GF-D8 (cell line): ENCODE data around the gene L3MBTL4.
"Not testable (repeated sequence)": the region's sequence is repeated elsewhere in the genome, so short reads cannot be mapped to it uniquely, and the experiment has no call there.

Experiments used
- DNase-seq: peaks from one replicate; lab custom pipeline; 2025; lab: John Stamatoyannopoulos, UW

The L3MBTL4 gene

DNA sequence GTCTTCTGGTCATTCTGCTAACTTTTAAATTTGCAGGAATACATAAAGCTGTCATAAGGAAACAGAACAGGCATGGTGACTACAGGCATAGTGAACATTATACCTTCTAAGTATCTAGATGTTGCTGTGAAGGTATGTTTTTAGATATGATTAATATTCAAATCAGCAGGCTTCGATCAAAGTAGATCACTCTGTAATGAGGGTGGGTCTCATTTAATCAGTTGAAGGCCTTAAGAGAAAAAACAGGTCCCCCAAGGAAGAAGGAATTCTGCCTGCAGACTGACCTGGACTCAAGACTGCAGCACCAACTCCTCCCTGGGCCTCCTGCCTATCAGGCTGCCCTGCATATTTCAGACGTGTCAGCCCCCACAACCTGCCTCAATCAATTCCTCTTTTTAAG lies 104.0 kb downstream of the L3MBTL4 start:
- DNase-seq, result no peak

DNA sequence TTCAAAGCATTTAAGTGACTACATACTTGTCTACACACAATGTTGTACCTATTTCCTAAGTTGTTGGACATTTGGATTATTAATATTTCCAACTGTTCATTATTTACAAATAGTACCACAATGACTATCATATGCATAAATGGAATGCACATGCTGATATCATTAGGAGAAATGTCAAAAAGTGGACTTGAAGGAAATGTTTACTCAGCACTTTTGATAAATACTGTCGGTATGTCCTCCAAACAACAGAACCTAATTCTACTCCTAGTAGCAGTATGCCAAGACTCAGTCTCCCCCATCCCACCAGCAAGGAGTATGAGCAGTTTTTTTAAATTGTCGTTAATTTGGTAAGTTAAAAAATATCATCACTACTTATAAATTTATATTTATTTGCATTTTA lies 116.8 kb downstream of the L3MBTL4 start:
- no peak for DNase-seq

DNA sequence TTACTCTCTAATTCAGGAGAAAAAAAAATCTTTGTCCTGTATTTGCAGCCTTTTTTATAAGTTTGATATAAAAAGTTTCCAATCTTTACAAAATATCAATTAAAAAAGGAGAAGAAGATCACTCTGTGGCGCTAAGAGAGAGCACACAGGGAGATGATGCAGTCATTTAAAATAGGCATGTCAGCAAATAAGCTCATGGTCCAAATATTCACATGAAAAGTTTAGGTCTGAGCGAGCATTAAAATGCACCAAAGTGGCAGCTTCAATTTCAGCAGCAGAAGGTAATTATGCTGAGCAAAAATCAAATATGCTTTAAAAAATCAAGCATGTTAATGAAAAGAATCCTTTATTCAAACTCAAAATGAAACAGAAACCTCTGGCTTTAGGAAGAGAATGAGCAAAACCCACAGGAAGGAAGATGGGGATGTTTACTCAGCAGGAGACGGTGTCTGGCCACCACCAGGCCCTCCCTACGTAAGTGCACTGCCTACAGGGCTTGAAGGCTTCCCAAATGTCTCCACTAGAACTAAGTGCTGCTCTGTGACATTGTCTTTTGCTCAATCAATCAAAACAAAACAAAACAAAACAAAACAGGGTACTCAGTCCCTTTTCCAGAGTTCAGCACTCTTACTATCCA lies 120.4 kb downstream of the L3MBTL4 start:
- no peak for DNase-seq

DNA sequence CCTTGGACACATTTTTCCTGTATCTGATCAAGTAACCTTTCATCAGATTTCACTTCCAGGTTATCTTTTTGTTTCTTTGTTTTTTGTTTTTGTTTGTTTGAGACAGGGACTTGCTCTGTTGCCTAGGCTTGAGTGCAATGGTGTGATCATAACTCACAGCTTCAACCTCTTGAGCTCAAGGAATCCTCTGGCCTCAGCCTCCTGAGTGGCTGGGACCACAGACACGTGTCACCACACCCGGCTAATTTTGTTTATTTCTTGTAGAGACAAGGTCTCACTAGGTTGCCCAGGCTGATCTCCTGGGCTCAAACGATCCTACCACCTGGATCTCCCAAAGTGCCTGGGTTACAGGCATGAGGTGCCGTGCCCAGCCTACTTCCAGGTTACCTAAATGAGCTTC lies 124.9 kb downstream of the L3MBTL4 start:
- no peak for DNase-seq

GRCh38 chr18:6286585-6286984 lies 128.1 kb downstream of the L3MBTL4 start:
- no peak for DNase-seq

GRCh38 chr18:6284761-6285160 lies 129.9 kb downstream of the L3MBTL4 start:
- DNase-seq, result no peak

DNA sequence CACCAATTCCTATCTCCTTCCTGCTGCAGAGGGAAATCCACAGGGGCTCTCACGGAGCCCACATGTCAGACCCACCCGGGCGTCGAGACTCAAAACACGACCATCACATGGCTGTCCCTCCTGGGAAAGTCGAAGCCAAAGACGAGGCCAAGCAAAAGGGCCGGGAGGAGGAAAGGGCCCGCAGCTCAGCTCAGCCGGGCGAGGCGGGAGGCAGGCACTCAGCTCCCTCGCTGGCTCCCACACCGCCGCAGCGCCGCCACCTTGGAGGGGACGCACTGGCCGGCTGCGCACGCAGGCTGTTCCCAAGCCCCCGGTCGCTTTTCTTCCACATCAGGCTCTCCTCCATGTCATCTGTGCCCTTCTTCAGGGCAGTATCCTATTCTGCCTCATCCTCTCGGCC lies 130.4 kb downstream of the L3MBTL4 start:
- DNase-seq, result no peak

DNA sequence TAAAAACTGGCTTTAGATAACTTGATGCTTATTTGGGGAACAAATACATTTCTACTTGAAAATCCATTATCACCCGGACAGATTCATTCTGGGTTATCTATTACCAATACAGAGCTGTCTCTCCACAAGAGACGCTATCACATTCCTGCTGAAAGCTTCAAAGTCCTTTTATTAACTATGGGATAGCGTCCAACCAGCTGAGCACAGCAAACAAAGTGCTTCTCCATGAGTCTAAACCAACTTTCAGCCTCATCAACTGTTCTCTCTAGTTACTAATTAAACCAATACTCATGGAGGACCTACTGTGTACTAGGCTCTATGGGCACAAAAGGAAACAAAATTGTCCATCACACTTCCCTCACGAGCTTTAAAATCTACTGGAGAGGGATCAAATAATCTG lies 132.8 kb downstream of the L3MBTL4 start:
- no peak for DNase-seq

DNA sequence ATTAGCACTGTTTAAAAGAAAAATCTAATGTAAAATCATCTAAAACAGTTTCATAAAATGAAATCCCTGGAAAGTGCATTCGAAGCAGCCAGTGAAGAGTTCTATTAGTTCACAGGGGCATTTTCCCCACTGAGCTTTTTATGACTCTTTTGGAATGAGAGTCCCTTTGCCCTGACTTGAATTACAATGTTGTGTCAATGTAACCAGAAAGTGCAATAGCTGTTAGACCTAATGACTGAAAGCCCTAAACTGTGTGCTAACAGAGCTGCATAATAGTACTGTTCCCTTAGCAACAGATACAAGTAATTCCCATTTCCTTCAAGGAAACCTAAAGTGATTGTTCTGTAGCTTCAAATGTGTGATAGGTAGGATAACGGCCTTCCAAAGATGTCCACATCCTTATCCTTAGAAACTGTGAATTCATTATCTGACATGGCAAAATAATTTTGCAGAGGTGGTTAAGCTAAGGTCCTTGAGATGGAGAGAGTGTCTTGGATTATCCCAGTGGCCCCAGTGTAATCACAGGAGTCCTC lies 134.4 kb downstream of the L3MBTL4 start:
- DNase-seq, result no peak

DNA sequence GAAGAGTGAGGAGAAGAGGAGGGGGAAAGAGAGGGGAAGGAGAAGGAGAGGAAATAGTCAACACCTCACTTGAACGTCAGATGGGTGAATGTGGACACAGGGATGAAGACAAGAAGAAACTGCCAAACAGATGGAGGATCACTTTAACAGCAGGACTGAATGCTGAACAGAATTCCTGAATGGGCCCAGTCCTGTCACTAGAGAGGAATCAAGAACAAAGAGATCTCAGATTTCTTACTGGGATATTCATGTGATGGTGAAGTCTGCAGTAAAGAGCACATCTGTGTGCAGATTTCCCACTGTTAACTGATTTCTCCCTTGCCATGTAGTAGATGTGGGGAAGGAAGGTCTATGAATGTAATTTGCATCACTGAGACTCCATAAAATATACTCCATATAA lies 135.4 kb downstream of the L3MBTL4 start:
- DNase-seq, result no peak

DNA sequence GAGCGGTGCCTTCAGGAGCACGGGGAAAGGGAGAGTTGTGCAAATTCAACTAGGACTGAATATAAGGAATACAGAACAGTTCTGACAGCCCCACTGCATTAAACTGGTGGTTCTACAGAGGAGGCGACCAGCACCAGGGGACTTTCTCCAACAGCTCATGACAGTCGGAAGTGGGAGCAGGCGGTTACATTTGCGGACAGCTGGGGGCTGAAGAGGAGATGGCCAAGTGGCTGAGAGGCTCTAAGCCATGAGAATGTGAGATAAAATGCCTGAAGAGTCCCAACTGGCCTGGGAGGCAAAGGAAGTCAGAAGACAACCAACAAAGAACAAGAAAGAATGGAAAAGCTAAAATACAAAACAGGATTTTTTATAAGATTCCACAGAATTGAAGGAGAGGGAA lies 141.3 kb downstream of the L3MBTL4 start:
- no peak for DNase-seq

DNA sequence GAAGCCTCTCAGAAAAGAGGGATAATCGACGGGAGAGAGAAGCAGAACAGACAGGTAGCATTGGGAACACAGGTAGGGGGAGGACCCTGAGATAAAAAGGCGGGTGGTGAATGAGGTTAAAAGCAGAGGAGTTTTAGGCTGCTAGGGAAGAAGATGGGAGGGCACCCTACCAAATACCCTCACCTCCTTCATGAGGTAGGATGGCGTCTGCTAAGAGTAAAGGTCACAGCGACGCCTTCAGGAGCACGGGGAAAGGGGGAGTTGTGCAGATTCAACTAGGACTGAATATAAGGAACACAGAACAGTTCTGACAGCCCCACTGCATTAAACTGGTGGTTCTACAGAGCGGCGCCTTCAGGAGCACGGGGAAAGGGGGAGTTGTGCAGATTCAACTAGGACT lies 142.6 kb downstream of the L3MBTL4 start:
- not testable (repeated sequence) for DNase-seq

DNA sequence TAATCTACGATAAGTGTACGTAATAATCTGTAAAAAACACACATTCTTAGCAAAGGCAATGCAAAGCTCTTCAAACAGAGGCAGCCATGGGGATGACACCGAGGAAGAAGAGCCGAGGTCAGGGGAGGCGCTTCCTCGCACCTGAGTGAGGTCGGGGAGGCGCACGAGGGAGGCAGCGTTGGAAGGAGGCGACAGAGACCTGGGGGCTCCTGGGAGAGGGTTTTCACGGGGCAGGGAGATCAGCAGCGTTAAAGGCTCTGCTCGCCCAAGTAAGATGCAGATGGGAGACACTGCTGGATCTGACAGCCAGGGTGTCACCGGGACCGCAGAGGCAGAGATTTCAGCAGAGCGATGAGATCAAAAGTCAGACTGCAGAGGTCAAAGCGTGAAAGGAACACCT lies 143.1 kb downstream of the L3MBTL4 start:
- no peak for DNase-seq

- DNase-seq, result no peak
Observed at GRCh38 chr18:6270771-6271216, 143.9 kb downstream of the L3MBTL4 start.

DNA sequence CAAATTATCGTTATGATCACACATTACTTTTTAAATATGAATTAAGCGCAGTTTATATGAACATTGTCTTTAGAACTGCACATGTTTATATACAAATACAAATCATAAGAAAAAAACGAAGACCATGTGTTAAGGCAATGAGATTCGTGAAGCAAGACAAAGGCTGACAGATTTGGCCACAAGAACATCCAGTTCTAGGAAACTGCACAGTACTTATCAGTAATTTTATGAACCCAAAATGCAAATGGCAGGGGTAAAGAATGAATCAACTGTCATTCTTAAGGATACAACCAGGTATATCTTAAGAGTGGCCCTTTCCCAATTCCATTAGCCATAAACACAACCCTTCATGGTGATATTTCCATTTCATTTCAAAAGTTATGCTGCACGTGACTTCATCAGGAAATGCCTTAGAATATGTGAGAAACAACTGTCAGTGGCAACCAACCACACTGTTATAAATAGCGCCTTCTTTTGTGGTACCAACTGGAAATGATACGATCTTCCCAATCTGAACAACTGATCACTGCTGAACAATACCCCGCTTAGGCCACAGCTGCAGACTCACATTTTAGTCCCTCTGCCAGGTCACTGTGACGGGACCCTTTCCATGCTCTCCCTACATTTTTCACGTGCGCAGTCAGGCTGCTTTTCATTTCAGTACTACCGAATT lies 144.9 kb downstream of the L3MBTL4 start:
- DNase-seq, result no peak

- DNase-seq, result no peak
Observed at GRCh38 chr18:6266212-6266611, 148.5 kb downstream of the L3MBTL4 start.

- DNase-seq, result no peak
Observed at GRCh38 chr18:6261938-6262337, 152.8 kb downstream of the L3MBTL4 start.

DNA sequence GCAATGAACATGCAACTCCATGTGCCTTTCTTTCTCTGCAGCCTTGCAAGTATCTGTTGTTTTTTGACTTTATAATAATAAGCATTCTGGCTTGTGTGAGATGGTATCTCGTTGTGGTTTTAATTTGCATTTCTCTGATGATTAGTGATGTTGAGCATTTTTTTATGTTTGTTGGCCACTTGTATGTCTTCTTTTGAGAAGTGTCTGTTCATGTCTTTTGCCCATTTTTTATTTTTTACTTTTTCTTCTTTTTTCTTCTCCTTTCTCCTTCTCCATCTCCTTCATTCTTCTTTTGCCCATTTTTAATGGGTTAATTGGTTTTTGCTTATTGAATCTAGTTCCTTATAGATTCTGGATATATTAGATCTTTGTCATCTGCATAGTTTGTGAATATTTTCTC lies 155.4 kb downstream of the L3MBTL4 start:
- DNase-seq, result not testable (repeated sequence)

- DNase-seq, result no peak
Observed at GRCh38 chr18:6257950-6258349, 156.8 kb downstream of the L3MBTL4 start.

GRCh38 chr18:6256521-6256920 lies 158.2 kb downstream of the L3MBTL4 start:
- DNase-seq, result no peak

- DNase-seq, result no peak
Observed at GRCh38 chr18:6255886-6256285, 158.8 kb downstream of the L3MBTL4 start.

GRCh38 chr18:6255116-6255705 lies 159.5 kb downstream of the L3MBTL4 start:
- DNase-seq, result no peak

DNA sequence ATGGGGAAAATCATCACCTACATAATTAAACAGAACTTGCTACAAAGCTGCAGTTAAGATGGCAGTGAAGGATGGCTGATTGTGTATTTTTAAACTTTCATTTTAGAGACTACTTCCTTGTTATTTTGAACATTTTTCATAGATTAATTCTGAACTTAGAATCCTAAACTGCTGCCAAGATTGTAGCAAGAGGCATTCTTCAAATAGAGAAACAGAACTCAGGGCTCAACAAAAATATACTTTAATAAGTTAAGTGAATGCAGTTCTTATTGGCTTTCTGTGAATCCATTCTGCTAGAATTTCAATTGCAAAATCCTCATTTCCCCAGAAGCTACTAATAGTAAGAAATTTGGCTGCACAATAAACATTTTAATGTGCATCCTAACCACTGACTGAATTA lies 160.3 kb downstream of the L3MBTL4 start:
- DNase-seq, result no peak
